ENCODE data around the gene MRPS27.
"Not testable (repeated sequence)": the region's sequence is repeated elsewhere in the genome, so short reads cannot be mapped to it uniquely, and the experiment has no call there.

Gene MRPS27

GRCh38 chr5:72182686-72183085 lies 137.4 kb downstream of the MRPS27 start:
- no peak overlapping the region for H3K4me3 ChIP-seq (ENCODE audit: low read length)
- no peak for TF ChIP-seq CTCF (conservative IDR thresholded peaks at IDR 0.05; ENCODE audit: low read depth, low read length)
- DNase-seq (ENCODE audit: low read depth) = no peak

DNA sequence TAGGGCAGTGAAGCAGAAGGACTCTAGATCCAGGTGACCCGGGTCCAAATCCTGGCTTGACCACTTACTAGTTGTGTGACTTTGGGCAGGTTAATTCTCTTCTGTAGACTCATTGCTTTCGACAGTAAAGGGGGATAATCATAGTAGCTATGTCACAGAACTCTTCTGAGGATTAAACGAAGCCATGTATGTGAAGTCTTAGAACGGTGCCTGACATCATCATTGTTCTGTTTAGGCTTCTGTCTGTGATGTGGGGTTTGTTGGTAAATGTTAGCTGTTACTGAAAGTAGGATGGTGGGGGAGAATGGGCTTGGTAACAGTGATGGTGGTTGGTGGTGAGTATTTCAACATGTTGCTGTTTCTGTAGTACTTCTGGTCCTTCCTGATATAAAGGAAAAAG lies 139.1 kb downstream of the MRPS27 start:
- peak overlapping the region; percentile 19 for H3K4me3 ChIP-seq (ENCODE audit: low read length)
- no peak for DNase-seq (ENCODE audit: low read depth)
- TF ChIP-seq CTCF (conservative IDR thresholded peaks at IDR 0.05; ENCODE audit: low read depth, low read length) = no peak

DNA sequence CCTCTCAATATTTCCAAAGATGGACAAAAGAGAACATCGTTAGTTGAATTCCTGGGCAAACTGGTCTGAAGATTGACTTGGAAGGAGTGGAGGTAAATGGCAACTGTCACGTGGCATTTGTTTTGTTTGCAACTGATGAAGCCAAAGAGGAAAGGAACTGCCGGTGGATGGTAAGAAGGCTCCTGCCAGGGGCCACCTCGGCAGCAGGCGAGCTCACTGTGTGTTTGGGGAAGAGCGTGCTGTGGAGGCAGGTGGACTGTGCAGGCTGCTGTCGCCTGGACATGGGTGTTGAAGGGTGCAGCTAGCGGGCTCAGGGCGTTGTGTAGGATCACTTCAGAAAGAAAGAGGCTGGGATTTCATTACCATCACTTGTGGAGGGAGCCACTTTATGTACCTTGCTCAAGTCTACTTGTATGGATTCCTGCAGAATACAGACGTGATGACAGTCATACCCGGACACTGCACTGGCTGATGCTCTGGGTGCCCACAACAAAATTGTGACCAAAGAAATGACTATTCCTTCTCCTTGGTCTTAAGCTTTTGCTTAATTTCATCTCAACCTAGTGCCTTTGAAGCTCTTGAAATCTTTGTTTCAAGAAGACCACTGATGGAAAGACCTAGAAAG lies 140.1 kb downstream of the MRPS27 start:
- peak overlapping the region; percentile 33 for H3K4me3 ChIP-seq (ENCODE audit: low read length)
- no peak for TF ChIP-seq CTCF (conservative IDR thresholded peaks at IDR 0.05; ENCODE audit: low read depth, low read length)
- DNase-seq (ENCODE audit: low read depth) = no peak

- peak; percentile 89 for DNase-seq (ENCODE audit: low read depth)
- H3K4me3 ChIP-seq (ENCODE audit: low read length) = peak overlapping the region; percentile 33
Observed at GRCh38 chr5:72179028-72179815, 140.8 kb downstream of the MRPS27 start.

DNA sequence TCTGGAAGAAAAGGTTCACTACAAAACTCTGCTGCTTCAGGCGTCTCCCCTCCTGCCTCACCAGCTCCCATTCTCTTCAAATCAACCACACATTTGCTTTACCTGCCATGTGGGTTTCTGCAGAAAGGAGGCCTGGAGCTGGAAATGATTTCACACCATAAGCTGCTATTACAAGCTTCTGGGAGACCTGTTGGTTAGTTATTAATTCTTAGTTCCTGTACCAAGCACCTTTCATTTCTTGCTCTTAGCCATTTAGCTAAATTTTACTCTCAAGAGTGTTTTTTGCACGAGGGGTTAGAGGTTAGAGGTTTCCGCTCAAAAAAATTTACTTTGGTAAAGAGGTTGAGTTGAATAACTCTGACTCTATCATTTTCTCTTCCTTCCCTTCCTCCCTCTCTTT lies 142.5 kb downstream of the MRPS27 start:
- TF ChIP-seq CTCF (conservative IDR thresholded peaks at IDR 0.05; ENCODE audit: low read depth, low read length) = no peak
- no peak overlapping the region for H3K4me3 ChIP-seq (ENCODE audit: low read length)
- DNase-seq (ENCODE audit: low read depth) = no peak

More at GRCh38 chr5:72179028-72179815, 140.8 kb downstream of the MRPS27 start:
- no peak for TF ChIP-seq CTCF (conservative IDR thresholded peaks at IDR 0.05; ENCODE audit: low read depth, low read length)

DNA sequence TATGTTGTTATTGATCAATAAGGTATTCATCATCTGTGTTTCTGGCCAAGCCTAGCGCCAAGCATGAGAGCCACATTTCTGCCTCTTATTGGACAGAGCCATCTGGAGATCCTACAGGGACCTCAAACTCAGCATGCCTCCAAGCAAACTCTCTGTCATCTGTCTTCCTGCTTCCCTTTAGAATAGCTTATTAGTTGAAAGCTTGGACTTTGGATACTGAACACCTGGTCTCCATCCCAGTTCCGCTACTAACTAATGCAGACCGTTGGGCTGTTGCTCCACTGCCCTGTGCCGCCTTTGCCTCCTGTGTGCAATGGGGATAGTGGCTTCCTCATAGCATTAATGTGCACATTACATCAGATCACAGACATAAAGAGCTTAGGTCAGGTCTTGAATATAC lies 147.3 kb downstream of the MRPS27 start:
- no peak for TF ChIP-seq CTCF (conservative IDR thresholded peaks at IDR 0.05; ENCODE audit: low read depth, low read length)
- no peak for DNase-seq (ENCODE audit: low read depth)
- no peak overlapping the region for H3K4me3 ChIP-seq (ENCODE audit: low read length)

DNA sequence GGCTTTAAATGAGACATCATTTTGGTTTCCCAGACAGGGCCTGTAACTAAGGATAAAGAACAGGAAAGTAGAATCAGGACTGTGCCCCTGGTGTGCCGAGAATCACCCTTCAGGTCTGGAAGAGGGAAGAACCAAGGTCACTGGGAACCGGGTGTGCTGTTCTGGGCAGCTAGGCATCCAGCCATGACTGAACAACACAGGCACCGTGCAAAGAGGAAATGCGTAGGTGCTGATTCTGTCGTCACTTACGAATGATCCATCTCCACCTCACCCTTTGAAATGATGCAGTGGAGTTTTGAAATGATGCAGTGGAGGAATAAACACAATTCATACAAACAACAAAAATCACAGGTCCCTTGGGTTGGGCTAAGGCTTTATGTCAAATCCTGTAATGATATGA lies 148.4 kb downstream of the MRPS27 start:
- no peak overlapping the region for H3K4me3 ChIP-seq (ENCODE audit: low read length)
- DNase-seq (ENCODE audit: low read depth) = no peak
- no peak for TF ChIP-seq CTCF (conservative IDR thresholded peaks at IDR 0.05; ENCODE audit: low read depth, low read length)

DNA sequence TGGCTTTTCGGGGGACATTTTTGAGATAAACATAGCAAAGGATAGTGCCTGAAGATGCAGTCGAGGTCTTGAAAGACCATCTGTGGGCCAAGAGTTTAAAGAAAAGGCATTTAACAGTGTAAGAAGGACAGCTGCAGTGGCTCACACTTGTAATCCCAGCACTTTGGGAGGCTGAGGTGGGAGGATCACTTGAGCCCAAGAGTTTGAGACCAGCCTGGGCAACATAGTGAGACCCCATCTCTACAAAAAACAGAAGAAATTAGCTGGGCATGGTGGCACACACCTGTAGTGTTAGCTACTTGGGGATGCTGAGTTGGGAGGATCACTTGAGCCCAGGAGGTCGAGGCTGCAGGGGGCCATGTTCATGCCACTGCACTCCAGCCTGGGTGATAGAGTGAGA lies 148.9 kb downstream of the MRPS27 start:
- DNase-seq (ENCODE audit: low read depth); H3K4me3 ChIP-seq (ENCODE audit: low read length): not testable (repeated sequence)
